Activated CD4-positive, alpha-beta T cell treated with anti-CD3 and anti-CD28 coated beads, Interleukin-2, amount 10 ng/mL, durations not matched to agents 24 days and 14 days (primary cell): Measurements from ENCODE around the gene LENEP. TPM values are rescaled to one million over a fixed set of nuclear protein-coding genes. Genes with fewer than 3 reads are reported as not detected.

Experiments
- DNase-seq: peaks from one replicate; pipeline ENCODE4 v3.0.0; 2022
- H3K27ac Mint-ChIP-seq: one replicate; pipeline ENCODE4 v1.8.0; 2022; ENCODE audit warnings: mild to moderate bottlenecking, mixed read lengths
- H3K27me3 Mint-ChIP-seq: one replicate; pipeline ENCODE4 v1.8.0; 2022; ENCODE audit warnings: mixed read lengths
- H3K36me3 Mint-ChIP-seq: one replicate; pipeline ENCODE4 v1.8.0; 2022; ENCODE audit warnings: low read depth, mild to moderate bottlenecking, mixed read lengths
- H3K4me1 Mint-ChIP-seq: one replicate; pipeline ENCODE4 v1.8.0; 2021; ENCODE audit warnings: mixed read lengths
- H3K4me3 Mint-ChIP-seq: one replicate; pipeline ENCODE4 v1.8.0; 2022; ENCODE audit warnings: mild to moderate bottlenecking, moderate library complexity, mixed read lengths
- H3K9me3 Mint-ChIP-seq: one replicate; pipeline ENCODE4 v1.8.0; 2021; ENCODE audit warnings: mixed read lengths
- intact Hi-C: fragments of 100-400 bp; cut with micrococcal nuclease; formaldehyde crosslinking; loops from one replicate; pipeline ENCODE4 v1.15.1; 2023
- total RNA-seq: library from RNA; stranded (reverse); gene quantifications from 2 replicates; pipeline ENCODE4 v1.2.3, GENCODE V29; 2022

The LENEP gene
- total RNA-seq, 1 donor from 2014 or later = 0.79 TPM

DNA sequence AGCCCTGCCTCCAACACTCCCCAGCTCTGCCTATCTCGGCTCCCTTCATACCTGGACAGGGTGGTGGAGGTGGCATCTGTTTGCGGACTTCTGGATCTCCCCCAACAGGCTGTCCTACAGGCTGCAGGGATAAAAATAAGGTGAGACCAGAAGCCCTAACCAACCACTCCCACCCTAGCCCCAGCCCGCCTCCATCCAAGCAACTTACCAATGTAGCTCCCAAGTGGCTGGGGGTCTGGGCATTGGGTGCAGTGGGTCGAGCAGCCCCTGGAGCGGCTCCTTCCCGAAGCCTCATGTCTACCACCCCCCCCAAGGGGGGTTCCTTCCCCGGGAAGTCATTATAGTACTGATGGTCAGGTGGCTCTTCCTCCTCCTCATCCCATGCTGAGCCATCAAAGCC, 27.3 kb upstream of the LENEP start:
- Mint-ChIP-seq H3K9me3 (no peaks in the 10 kb centered on the region), H3K4me3 (no peak overlapping the region), H3K36me3 (peaks cover 50% of the 10 kb centered on the region), H3K4me1 (peaks cover 38% of the 10 kb centered on the region), H3K27ac (no peak overlapping the region), H3K27me3 (no peaks in the 10 kb centered on the region)
- no peak for DNase-seq
- intact Hi-C loops = no loop called here

- Mint-ChIP-seq H3K4me1 (peaks cover 47% of the 10 kb centered on the region), H3K27me3 (no peaks in the 10 kb centered on the region), H3K4me3 (no peak overlapping the region), H3K9me3 (no peaks in the 10 kb centered on the region), H3K36me3 (peaks cover 54% of the 10 kb centered on the region), H3K27ac (no peak overlapping the region)
- DNase-seq = no peak
- intact Hi-C loops = no loop called here
Measured at GRCh38 chr1:154967331-154967950, 25.9 kb upstream of the LENEP start.

DNA sequence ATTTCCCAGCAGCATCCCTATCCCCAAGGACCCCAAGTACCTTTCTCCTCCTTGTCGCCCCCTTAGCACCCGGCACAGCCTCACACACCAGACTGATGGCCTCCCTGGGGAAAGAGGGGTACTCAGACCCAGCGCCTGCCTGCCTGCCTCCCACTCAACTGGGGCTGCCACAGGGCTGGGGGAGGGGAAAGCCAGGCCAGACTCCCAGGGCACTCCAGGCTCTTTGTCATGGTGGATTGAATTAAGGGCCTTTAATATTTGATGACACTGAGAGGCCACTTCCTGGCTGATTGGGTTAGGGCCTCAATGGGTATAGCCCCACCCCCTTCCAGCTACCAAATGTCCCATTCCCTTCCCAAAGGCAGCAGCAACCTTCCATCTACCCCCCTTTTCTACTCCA, 24.7 kb upstream of the LENEP start:
- Mint-ChIP-seq H3K27me3 (no peaks in the 10 kb centered on the region), H3K4me1 (peaks cover 45% of the 10 kb centered on the region), H3K4me3 (no peak overlapping the region), H3K9me3 (no peaks in the 10 kb centered on the region), H3K36me3 (peaks cover 46% of the 10 kb centered on the region), H3K27ac (peak overlapping the region; percentile 68)
- intact Hi-C loops = no loop called here
- DNase-seq = no peak

DNA sequence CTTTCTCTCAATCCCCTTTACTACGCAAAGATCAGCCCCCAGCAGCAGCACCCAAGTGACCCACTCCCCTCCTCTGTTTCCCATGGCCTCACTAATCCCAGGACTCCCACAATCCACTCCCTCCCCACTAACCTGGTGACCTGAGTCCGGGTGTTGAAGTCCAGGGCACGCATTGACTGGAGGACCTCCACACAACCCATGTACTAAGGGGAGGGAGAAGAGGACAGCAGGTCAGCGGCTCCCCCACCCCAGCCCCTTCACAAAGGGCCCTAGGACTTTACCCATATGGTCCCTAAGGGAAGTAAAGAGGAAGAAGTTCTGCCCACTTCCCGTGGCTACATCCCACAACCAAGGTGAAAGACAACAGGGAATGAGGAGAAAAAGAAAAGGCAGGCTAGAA, 24.1 kb upstream of the LENEP start:
- Mint-ChIP-seq H3K36me3 (peaks cover 43% of the 10 kb centered on the region), H3K4me1 (peaks cover 43% of the 10 kb centered on the region), H3K4me3 (peak overlapping the region; percentile 9), H3K27me3 (no peaks in the 10 kb centered on the region), H3K9me3 (no peaks in the 10 kb centered on the region), H3K27ac (peak overlapping the region; percentile 68)
- intact Hi-C loops = no loop called here
- no peak for DNase-seq

DNA sequence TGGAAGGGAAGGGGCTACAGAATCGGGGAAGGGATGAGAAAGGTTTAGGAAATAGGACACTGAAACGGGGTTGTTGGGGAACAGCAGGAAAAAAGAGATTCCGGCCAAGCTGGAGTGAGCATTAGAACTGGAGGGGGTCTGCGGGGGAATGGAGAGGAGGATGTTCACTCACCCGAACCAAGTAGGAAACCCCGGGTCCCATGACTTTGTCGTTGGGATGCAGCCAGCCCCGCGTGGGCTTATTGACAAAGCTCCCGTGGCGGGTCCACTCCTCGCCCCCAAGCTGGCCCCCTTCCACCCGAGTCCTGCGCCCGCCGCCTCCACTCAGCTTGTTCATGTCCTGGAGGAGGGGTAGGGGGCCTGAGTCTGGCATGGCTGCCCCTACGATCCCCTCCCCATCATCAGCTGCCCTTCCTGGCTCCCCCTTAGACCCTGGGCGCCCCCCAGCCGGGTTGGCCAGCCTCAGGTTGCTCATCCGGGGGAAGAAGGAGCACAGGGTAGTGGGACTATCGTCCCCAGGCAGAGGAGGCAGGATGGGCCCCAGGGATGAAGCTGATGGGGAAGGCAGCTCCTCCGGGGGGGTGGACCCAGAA, 23.4 kb upstream of the LENEP start:
- Mint-ChIP-seq H3K4me1 (peaks cover 43% of the 10 kb centered on the region), H3K36me3 (peaks cover 41% of the 10 kb centered on the region), H3K27ac (peak overlapping the region; percentile 68), H3K9me3 (no peaks in the 10 kb centered on the region), H3K4me3 (no peak overlapping the region), H3K27me3 (no peaks in the 10 kb centered on the region)
- intact Hi-C loops = loop anchor here (5.0 to 10.0 kb wide), 3 partner anchors 92 to 1535 kb away; partner anchors contain the start of genes EFNA4, MEF2D and RUSC1
- DNase-seq = no peak

- Mint-ChIP-seq H3K27me3 (no peaks in the 10 kb centered on the region), H3K36me3 (peaks cover 36% of the 10 kb centered on the region), H3K4me1 (peaks cover 41% of the 10 kb centered on the region), H3K27ac (peak within 1 kb of the TSS; percentile 82), H3K4me3 (peak within 1 kb of the TSS; percentile 67), H3K9me3 (no peaks in the 10 kb centered on the region)
- DNase-seq = peak; percentile 85
- intact Hi-C loops = loop anchor here (5.0 to 10.0 kb wide), 3 partner anchors 92 to 1534 kb away; partner anchors contain the start of genes EFNA4, MEF2D and RUSC1
Measured at GRCh38 chr1:154970631-154971340, 22.6 kb upstream of the LENEP start, which contains the start of gene SHC1. Gene SHC1 (minus strand): TSS chr1:154970747. CDS start chr1:154970526, 221 bp downstream.

GRCh38 chr1:154971341-154971998, 21.9 kb upstream of the LENEP start:
- Mint-ChIP-seq H3K27ac (peak overlapping the region; percentile 58), H3K9me3 (no peaks in the 10 kb centered on the region), H3K4me3 (peak overlapping the region; percentile 67), H3K27me3 (no peaks in the 10 kb centered on the region), H3K36me3 (peaks cover 34% of the 10 kb centered on the region), H3K4me1 (peaks cover 44% of the 10 kb centered on the region)
- no peak for DNase-seq
- intact Hi-C loops = loop anchor here (5.0 to 10.0 kb wide), 3 partner anchors 91 to 1533 kb away; partner anchors contain the start of genes EFNA4, MEF2D and RUSC1

- DNase-seq = no peak
- Mint-ChIP-seq H3K4me1 (peaks cover 47% of the 10 kb centered on the region), H3K9me3 (no peaks in the 10 kb centered on the region), H3K4me3 (no peak overlapping the region), H3K27ac (peak overlapping the region; percentile 65), H3K27me3 (no peaks in the 10 kb centered on the region), H3K36me3 (peaks cover 30% of the 10 kb centered on the region)
- intact Hi-C loops = loop anchor here (5.0 to 10.0 kb wide), 3 partner anchors 90 to 1533 kb away; partner anchors contain the start of genes EFNA4, MEF2D and RUSC1
Measured at GRCh38 chr1:154972213-154972516, 21.2 kb upstream of the LENEP start.

GRCh38 chr1:154972517-154973343, 20.7 kb upstream of the LENEP start:
- intact Hi-C loops = loop anchor here (5.0 to 10.0 kb wide), 3 partner anchors 90 to 1532 kb away; partner anchors contain the start of genes EFNA4, MEF2D and RUSC1
- Mint-ChIP-seq H3K27me3 (no peaks in the 10 kb centered on the region), H3K4me1 (peaks cover 49% of the 10 kb centered on the region), H3K36me3 (peaks cover 32% of the 10 kb centered on the region), H3K27ac (peak overlapping the region; percentile 65), H3K4me3 (no peak overlapping the region), H3K9me3 (no peaks in the 10 kb centered on the region)
- DNase-seq = peak; percentile 70

GRCh38 chr1:154973344-154974101, 19.9 kb upstream of the LENEP start:
- H3K36me3 Mint-ChIP-seq = peaks cover 29% of the 10 kb centered on the region
- H3K9me3 Mint-ChIP-seq = no peaks in the 10 kb centered on the region
- DNase-seq = peak; percentile 98
- peak overlapping the region; percentile 6 for H3K27ac Mint-ChIP-seq
- H3K4me3 Mint-ChIP-seq = no peak overlapping the region
- H3K4me1 Mint-ChIP-seq = peaks cover 43% of the 10 kb centered on the region
- intact Hi-C loops = loop anchor here (1.0 to 10.0 kb wide), 10 partner anchors 10 to 1531 kb away; partner anchors contain the start of genes EFNA4, FLAD1, MEF2D and PBXIP1
- H3K27me3 Mint-ChIP-seq = no peaks in the 10 kb centered on the region

GRCh38 chr1:154974102-154974807, 19.1 kb upstream of the LENEP start, which contains the start of gene CKS1B:
Gene CKS1B (plus strand): TSS chr1:154974681. CDS start chr1:154974746, 65 bp downstream.
- Mint-ChIP-seq H3K9me3 (no peaks in the 10 kb centered on the region), H3K4me3 (no peak within 1 kb of the TSS), H3K4me1 (peaks cover 39% of the 10 kb centered on the region), H3K27ac (no peak within 1 kb of the TSS), H3K36me3 (peaks cover 28% of the 10 kb centered on the region), H3K27me3 (no peaks in the 10 kb centered on the region)
- DNase-seq = peak; percentile 98
- intact Hi-C loops = loop anchor here (1.0 to 10.0 kb wide), 10 partner anchors 9 to 1531 kb away; partner anchors contain the start of genes EFNA4, FLAD1, MEF2D and PBXIP1
